Activated CD8-positive, alpha-beta memory T cell treated with anti-CD3 and anti-CD28 coated beads for 48 hours (primary cell): ENCODE results near the gene PCOLCE2.

ENCODE experiments used
- DNase-seq, 3 experiments: peaks; one replicate each; pipeline ENCODE4 v3.0.0-alpha.2; 2020; ENCODE audit warnings: low read depth in 2 of 3, low spot score in 2 of 3

Gene PCOLCE2

DNA sequence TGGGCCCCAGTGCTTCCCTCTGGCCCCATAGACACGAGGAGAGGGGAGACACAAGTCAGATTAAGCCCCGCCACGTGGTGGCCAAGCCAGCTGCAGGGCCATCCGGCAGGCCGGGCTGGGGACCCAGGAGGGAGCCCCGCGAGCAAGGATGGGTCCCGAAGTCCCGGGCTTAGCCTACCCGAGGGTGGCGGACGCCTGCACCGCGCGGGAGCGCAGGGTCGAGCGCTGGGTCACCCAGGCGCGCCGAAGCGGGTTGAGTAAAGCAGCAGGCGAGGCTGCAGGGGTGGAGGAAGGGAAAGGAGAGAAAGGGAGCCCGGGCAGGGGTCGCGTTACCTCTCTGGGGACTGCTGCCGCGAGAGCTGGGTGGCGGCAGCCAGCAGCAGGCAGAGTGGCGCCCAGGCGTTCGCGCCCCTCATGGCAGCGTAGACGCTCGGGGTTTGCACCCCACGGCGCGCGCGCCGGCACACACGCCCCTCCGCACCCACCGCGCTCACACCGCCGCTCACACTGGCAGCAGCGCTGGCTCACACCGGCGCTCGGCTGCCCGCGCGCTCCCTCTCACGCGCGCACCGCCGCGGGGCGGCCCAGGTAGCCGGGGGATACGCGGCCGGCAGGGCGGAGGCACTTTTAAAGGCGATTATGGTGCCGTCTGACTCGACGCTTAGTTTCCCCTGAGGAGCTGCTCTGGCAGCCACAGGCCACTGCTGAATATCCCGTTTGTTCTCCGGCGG, at the start of gene PCOLCE2:
Gene PCOLCE2, minus strand, starts transcription at position 603 of the 731 bp plus-strand sequence. Its CDS starts 187 bp downstream, at position 416.
- peak in 1 of 3 experiments; percentile 11 for DNase-seq

- no peak for DNase-seq
These were observed 47.1 kb upstream of the PCOLCE2 start for GRCh38 chr3:142935963-142936362.

GRCh38 chr3:142934887-142935269, 46.0 kb upstream of the PCOLCE2 start:
- DNase-seq: no peak

GRCh38 chr3:142934128-142934886, 45.4 kb upstream of the PCOLCE2 start:
- no peak for DNase-seq

- peak in 1 of 3 experiments; percentile 16 for DNase-seq
These were observed 42.3 kb upstream of the PCOLCE2 start for GRCh38 chr3:142931222-142931621.

DNA sequence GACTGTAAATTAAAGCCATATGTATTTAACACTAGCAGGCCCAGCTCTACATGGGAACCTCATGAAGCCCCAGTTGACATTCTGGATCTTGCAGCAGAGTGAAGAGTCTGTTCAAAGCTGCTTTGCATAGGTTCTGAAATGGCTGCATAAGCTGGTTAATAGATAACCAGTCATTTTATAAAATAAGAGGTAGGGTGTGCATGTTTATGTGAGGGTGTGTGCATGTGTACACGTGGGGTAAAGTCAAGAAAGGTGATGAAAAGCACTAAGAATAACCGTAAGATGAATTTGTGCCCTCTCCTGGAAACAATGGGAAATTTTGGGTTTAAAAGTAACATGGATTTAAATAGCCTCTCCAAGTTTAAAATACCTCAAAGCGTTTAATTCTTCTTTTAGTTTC, 41.6 kb upstream of the PCOLCE2 start:
- no peak for DNase-seq

DNA sequence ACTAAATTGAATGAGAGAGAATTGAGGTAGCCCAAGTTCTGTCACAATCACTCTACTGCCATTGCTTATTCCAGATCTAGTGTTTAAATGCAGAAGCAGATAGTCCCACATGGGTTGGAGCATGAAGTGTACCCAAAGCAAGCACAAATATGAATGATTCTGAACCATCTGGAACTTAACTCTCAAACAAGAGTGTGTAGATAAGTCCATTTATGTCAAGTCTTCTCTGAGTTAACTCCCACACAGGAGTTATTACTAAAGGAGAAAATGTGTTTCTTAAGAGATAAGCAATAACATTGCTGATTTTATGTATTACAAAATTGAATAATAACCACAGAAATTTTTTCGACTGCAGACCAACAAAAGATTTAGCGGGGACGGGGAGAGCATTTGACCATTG, 41.0 kb upstream of the PCOLCE2 start:
- DNase-seq: no peak

DNA sequence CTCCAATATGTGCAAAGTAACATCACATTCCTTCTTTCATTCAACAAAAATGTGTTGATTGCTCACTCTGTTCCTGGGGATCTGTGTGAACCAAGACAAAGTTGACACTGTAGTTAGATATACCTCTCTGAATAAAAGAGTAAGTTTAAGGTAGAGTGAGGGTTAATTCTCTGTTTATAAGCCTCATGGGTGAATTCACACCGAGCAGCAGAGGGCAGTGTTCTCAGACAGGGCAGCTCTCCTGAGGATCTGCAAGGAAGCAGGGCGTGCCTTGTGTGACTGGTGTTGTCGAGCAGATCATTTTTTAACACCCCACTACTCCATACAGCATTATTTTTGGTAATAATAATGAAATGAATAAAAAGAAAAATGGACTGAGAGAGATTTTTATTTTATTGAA, 40.2 kb upstream of the PCOLCE2 start:
- DNase-seq: no peak

GRCh38 chr3:142926368-142926944, 37.6 kb upstream of the PCOLCE2 start:
- no peak for DNase-seq

DNA sequence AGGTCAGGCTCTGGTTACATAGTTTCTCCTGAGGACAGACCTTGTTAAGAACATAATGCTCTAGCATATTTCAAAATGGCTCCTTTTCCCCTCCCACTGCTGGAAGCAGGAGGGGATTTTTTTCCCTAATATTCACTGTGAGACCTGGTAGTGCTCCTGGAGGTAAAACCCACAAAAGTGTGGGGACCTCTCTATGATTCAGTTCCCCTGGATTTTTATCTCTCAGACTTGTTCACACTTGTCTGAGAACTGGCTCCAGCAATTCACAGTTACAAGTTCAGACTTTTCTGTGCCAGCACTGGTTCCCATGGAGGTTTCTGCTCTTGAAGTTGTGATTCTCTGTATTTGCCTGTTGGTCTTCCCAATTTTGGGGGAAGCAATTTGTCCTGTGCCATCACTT, 36.3 kb upstream of the PCOLCE2 start:
- DNase-seq: no peak

DNA sequence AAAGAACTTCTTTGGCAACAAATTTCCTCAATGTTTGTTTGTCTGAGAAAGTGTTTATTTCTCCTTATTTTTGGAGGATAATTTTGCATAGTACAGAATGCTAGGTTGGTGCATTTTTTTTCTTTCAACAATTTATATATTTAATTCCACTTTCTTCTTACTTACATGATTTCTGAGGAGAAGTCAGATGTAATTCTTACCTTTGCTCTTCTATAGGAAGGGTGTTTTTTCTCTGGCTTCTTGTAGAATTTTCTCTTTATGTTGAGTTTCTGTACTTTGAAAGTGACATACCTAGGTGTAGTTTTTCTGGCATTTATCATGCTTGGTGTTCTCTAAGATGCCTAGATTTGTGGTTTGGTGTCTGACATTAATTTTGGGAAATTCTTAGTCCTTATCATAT, 34.8 kb upstream of the PCOLCE2 start:
- no peak for DNase-seq

DNA sequence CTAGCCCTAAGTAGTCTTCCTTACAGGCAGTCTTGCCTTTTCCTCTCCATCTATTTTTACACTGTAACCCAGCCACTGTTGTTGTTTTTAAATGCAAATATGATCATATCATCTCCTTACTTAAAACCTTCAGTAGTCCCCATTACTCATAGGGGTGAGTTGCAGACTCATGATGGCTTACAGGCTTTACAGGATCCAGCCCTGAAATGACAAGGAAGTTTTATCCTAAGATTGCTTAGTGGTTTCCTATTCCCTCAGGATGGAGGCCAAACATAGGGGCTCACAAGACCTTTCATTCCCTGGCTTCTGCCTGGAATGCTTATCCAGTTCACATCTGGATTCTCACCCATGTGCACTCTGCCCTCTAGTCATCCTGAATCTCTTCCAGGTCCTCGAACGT, 27.7 kb upstream of the PCOLCE2 start:
- DNase-seq: no peak

DNA sequence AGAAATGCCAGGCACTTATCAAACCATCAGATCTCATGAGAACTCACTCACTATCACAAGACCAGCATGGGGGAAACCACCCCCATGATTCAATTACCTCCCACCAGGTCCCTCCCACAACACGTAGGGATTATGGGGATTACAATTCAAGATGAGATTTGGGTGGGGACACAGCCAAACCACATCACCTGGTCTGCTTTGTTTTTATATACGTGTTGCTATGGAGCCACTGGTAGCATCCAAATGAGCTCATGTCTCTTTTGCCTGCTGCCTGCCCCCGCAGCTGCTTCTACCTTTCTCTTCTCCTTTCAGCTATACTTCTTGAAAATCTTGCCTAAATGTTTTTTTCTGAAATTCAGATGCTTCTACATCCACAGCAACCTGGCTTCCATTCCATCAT, 26.8 kb upstream of the PCOLCE2 start:
- no peak for DNase-seq

DNA sequence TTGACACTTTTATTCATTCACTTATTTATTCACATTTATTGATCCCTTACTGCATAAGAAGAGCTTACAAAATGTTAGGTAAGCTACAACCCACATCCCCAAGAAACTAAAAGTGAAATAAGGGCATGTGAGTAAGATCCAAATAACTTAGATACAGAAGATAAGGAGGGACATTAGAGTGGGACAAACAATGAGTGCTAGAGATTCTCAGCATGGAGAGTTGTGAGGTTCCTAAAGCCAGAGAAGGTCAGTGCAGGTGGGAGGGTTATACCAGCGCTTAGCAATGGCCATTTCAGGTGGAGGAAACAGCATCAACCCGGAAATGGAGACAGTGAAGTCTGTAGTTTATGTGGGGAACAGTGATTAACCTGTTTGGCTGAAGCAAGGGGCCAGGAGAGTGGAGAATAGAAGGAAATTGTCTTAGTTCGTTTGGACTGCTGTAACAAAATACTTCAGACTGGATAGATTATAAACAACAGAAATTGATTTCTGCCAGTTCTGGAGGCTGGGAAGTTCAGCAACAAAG, 25.5 kb upstream of the PCOLCE2 start:
- DNase-seq: no peak

DNA sequence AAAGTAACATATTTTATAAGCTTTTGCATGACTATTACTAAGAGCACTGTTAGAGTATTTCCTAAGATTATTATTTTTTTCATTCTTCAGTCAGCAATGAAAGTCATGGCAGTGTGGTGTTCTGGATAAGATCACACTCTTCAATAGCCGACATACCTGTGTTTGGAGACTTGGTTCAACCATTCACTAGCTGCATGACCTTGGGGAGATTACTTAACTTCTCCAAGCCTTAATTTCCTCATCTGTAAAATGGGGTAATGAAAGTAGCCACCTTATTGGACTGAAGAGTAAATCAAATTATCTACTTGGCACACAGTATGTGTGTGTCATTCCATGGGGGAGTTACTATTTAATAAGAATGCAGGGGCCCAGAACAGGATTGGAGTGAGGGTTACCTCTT, 24.5 kb upstream of the PCOLCE2 start:
- DNase-seq: no peak

GRCh38 chr3:142912402-142913172, 23.7 kb upstream of the PCOLCE2 start:
- no peak for DNase-seq

- DNase-seq: no peak
These were observed 21.4 kb upstream of the PCOLCE2 start for GRCh38 chr3:142910280-142910679.

DNA sequence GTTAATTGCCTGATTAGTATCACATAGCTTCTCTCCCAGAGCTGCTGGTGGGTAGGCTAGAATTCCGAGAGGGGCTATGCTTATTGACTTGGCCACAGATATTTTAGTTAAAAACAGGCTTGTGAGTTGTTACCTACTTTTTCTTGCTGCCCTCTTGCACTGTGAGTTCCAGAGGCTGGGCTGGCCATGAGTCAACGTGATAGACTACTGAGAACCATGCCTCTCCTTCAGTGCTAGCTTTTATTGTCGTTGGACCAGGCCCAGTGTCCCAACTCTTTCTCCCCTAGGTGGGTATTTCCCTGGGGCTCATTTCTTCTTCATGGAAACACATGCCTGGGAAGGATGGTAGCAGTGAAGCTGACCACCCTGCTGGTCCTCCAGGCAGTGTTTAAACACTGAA, 20.4 kb upstream of the PCOLCE2 start:
- DNase-seq: no peak

DNA sequence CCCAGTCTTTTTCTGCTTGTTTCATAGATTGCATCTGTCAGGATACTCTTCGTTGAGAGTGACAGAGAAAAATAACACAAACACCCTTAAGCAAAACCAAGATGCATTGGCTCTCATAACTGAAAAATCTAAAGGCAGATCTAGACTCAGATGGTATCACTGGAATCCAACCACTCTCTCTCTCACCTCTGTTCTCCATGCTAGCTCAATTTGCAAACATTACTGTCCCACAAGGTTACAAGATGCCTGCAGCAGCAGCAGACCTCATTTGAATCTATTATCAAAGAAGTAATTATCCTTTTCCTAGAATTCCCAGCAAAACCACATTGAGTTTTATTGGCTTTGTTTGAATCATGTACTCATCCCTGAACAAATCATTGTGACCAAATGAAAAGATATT, 19.1 kb upstream of the PCOLCE2 start:
- DNase-seq: no peak

- no peak for DNase-seq
These were observed 16.0 kb upstream of the PCOLCE2 start for GRCh38 chr3:142904639-142905436.
